ENCODE measurements around the gene AGBL2. TPM values are rescaled to one million over a fixed set of nuclear protein-coding genes. Genes with fewer than 3 reads are reported as not detected.
"Not testable (repeated sequence)": the region's sequence is repeated elsewhere in the genome, so short reads cannot be mapped to it uniquely, and the experiment has no call there.

AGBL2 gene
- total RNA-seq, 6 experiments from 2014 or later: 0.43 to 5.8 (median 2.1) TPM

DNA sequence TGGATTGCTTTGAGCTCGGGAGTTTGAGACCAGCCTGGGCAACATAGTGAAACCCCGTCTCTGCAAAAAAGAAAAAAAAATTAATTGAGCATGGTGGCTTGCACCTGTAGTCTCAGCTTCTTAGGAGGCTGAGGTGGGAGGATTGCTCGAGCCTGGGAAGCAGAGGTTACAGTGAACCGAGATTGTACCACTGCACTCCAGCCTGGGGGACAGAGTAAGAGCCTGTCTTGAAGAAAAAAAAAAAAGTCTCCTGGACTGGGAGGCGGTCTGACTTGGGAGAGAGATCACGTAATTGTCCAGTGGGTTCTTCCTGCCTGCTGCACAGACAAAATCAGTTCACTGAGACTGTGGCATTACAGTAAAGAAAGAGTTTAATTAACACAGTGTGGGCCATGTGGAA, 69.7 kb downstream of the AGBL2 start:
- TF ChIP-seq POLR2A (IDR thresholded peaks at IDR 0.05): no peak
- TF ChIP-seq, protein P1, sequence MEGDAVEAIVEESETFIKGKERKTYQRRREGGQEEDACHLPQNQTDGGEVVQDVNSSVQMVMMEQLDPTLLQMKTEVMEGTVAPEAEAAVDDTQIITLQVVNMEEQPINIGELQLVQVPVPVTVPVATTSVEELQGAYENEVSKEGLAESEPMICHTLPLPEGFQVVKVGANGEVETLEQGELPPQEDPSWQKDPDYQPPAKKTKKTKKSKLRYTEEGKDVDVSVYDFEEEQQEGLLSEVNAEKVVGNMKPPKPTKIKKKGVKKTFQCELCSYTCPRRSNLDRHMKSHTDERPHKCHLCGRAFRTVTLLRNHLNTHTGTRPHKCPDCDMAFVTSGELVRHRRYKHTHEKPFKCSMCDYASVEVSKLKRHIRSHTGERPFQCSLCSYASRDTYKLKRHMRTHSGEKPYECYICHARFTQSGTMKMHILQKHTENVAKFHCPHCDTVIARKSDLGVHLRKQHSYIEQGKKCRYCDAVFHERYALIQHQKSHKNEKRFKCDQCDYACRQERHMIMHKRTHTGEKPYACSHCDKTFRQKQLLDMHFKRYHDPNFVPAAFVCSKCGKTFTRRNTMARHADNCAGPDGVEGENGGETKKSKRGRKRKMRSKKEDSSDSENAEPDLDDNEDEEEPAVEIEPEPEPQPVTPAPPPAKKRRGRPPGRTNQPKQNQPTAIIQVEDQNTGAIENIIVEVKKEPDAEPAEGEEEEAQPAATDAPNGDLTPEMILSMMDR (IDR thresholded peaks at IDR 0.05): no peak
- Histone ChIP-seq H3K36me3 (no peaks in the 10 kb centered on the region), H3K9me3 (no peaks in the 10 kb centered on the region), H3K27me3 (no peaks in the 10 kb centered on the region), H3K4me1 (peaks cover 0 to 18% (median 7%) of the 10 kb centered on the region in 4 donors), H3K4me3 (no peak overlapping the region), H3K27ac (no peak overlapping the region)
- DNase-seq (no peak), ATAC-seq (no peak)
- intact Hi-C loops (cut with DNase I): loop anchor here in 1 of 2 donors (10.0 kb wide), 1 partner anchor 119 kb away; the partner anchor contains the start of gene FNBP4
- 82% methylated on average over 6 of the region's 6 CpGs for WGBS (ENCODE audit: insufficient coverage, low coverage, low lambda C conversion rate, missing lambda C conversion rate)

DNA sequence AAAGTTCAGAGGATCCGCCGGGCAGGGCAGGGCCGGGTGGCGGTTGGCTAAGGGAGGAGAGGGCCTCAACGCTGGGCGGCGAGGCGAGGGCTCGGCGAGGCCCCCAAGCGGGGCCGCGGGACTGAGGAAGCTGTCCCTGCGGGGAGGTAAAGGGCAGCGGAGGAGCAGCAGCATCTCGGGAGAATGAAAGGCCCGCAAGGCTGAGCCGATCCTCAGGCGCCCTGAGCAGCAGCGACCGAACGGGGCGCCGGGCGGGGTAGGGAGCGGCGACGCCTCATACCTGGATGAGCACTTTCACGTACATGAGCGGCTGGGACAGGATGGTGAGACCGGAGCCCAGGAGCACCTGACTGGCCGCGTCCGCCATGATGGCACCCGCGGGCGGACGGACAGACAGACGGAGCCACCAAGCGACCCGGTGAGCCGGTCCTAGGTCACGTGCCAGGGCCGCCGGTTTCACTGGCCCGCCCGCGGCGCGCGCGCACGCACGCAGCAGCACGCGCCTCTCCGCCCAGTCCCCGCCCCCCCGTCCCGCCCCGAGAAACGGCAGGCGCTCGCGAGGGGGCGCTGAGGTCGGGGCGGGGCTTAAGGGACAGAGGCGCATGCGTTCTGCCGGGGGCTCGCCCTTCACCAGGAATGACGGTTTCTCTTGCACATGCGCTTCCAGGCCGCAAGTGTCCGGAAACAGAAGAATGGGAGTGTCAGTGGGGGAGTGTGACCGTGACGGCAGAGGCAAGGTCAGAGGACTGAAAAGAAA, 72.9 kb downstream of the AGBL2 start, which contains the start of gene MTCH2:
MTCH2 (minus strand) TSS at position 461 of the 757 bp plus-strand sequence; CDS start at position 367, 94 bp downstream.
- WGBS (ENCODE audit: insufficient coverage, low coverage, low lambda C conversion rate, missing lambda C conversion rate): 0% methylated on average over 12 of the region's 78 CpGs
- no peaks in the 10 kb centered on the region for H3K27me3 ChIP-seq

DNA sequence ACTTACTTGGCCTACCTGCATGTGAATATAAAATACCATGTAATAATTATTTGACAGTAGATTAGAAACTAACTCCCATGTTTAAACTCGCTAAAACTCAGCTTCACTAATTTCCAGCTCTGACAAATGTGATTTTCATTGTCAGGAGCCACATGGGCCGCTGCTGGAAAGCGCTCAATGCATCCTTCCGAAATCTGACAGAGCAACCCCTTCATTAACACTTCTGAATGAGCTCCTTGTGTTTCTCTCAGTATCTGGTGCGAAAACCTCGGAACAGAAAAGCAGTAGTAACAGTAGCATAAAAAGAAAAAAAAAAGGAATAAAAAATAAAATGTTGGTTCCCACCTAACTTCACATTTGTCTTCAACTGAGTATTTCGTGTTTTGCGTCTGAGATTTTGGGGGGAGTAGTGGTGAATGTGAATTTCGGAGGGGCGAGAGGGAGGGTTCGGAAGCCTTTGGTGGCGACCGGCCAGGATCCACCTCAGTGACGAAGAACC, 73.5 kb downstream of the AGBL2 start:
- DNase-seq: no peak
- H3K4me1 ChIP-seq: peaks cover 0 to 25% (median 7%) of the 10 kb centered on the region in 4 donors
- H3K36me3 ChIP-seq: peaks cover 0 to 30% (median 15%) of the 10 kb centered on the region in 4 donors
- intact Hi-C loops (cut with DNase I): loop anchor here in 1 of 2 donors (10.0 kb wide), 1 partner anchor 123 kb away; the partner anchor contains the start of gene FNBP4
- peak overlapping the region; percentile 96 to 99 (median 98) for H3K27ac ChIP-seq
- no peaks in the 10 kb centered on the region for H3K9me3 ChIP-seq
- 1% methylated on average over 13 of the region's 14 CpGs for WGBS (ENCODE audit: insufficient coverage, low coverage, low lambda C conversion rate, missing lambda C conversion rate)
- H3K27me3 ChIP-seq: no peaks in the 10 kb centered on the region
- no peak for ATAC-seq
- TF ChIP-seq, protein P1 (IDR thresholded peaks at IDR 0.05): no peak
- TF ChIP-seq POLR2A (IDR thresholded peaks at IDR 0.05): no peak
- H3K4me3 ChIP-seq: peak overlapping the region; percentile 83 to 99 (median 98)

More for the DNA sequence above, 72.9 kb downstream of the AGBL2 start, which contains the start of gene MTCH2:
- intact Hi-C loops (cut with DNase I): loop anchor here in 1 of 2 donors (10.0 kb wide), 1 partner anchor 123 kb away; the partner anchor contains the start of gene FNBP4
- peaks cover 0 to 24% (median 12%) of the 10 kb centered on the region in 4 donors for H3K36me3 ChIP-seq
- TF ChIP-seq, protein P1 (IDR thresholded peaks at IDR 0.05): peak; percentile 27 to 52 (median 38)
- peak; percentile 90 for TF ChIP-seq POLR2A (IDR thresholded peaks at IDR 0.05)
- peak within 1 kb of the TSS; percentile 83 to 99 (median 98) for H3K4me3 ChIP-seq
- H3K9me3 ChIP-seq: no peaks in the 10 kb centered on the region
- ATAC-seq (peak; percentile 92 to 97 (median 93)), DNase-seq (peak; percentile 96 to 97 (median 97))
- H3K4me1 ChIP-seq: peaks cover 0 to 25% (median 7%) of the 10 kb centered on the region in 4 donors
- H3K27ac ChIP-seq: peak within 1 kb of the TSS; percentile 96 to 99 (median 98)

DNA sequence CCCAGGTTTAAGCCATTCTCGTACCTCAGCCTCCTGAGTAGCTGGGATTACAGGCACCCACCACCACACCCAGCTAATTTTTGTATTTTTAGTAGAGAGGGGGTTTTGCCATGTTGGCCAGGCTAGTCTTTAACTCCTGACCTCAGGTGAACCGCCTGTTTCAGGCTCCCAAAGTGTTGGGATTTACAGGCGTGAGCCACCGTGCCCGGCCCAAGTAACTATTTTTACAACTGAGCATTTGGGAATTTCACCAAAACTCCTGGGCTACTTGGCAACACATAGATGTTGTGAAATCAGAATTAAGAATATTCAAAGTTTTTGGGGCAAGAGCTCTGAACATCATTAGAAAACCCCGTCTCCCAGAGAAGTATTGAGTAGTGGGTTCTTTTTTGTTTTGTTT, 74.7 kb downstream of the AGBL2 start:
- not testable (repeated sequence) for H3K27me3 ChIP-seq, DNase-seq, H3K9me3 ChIP-seq
- Histone ChIP-seq H3K4me1 (peaks cover 0 to 25% (median 7%) of the 10 kb centered on the region in 4 donors), H3K36me3 (peaks cover 0 to 42% (median 21%) of the 10 kb centered on the region in 4 donors), H3K4me3 (peak overlapping the region; percentile 83 to 99 (median 98)), H3K27ac (peak overlapping the region in 2 of 3 donors; percentile 98 to 99)
- peak in 2 of 4 donors; percentile 1 to 3 for ATAC-seq
- 21% methylated on average over 6 of the region's 6 CpGs for whole genome bisulfite sequencing (ENCODE audit: insufficient coverage, low coverage, low lambda C conversion rate, missing lambda C conversion rate)
- intact Hi-C loops (cut with DNase I): loop anchor here in 1 of 2 donors (10.0 kb wide), 1 partner anchor 124 kb away; the partner anchor contains the start of gene FNBP4

DNA sequence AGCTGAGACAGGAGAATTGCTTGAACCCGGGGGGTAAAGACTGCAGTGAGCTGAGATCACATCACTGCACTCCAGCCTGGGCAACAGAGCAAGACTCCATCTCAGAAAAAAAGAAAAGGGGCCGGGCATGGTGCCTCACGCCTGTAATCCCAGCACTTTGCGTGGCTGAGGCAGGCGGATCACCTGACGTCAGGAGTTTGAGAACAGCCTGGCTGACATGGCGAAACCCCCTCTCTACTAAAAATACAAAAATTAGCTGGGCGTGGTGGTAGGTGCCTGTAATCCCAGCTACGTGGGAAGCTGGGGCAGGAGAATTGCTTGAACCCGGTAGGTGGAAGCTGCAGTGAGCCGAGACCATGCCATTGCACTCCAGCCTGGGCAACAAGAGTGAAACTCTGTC, 78.8 kb downstream of the AGBL2 start:
- H3K27ac ChIP-seq, ATAC-seq, H3K9me3 ChIP-seq, H3K27me3 ChIP-seq, H3K4me3 ChIP-seq, DNase-seq: not testable (repeated sequence)
- H3K36me3 ChIP-seq: peaks cover 0 to 76% (median 39%) of the 10 kb centered on the region in 4 donors
- H3K4me1 ChIP-seq: peaks cover 0 to 14% (median 3%) of the 10 kb centered on the region in 4 donors
- 96% methylated on average over 9 of the region's 11 CpGs for WGBS (ENCODE audit: insufficient coverage, low coverage, low lambda C conversion rate, missing lambda C conversion rate)
- intact Hi-C loops (cut with DNase I): loop anchor here in 1 of 2 donors (10.0 kb wide), 1 partner anchor 118 kb away; no protein-coding TSS in a partner anchor
